Measurements from ENCODE around the gene TCEA2.

Gene TCEA2

GRCh38 chr20:64065062-64065973, 2.3 kb downstream of the TCEA2 start:
- DNase-seq (ENCODE audit: low spot score): no peak

GRCh38 chr20:64065974-64066343, 3.0 kb downstream of the TCEA2 start:
- peak; percentile 69 for DNase-seq (ENCODE audit: low spot score)

- no peak for DNase-seq (ENCODE audit: low spot score)
These were observed 4.1 kb downstream of the TCEA2 start for GRCh38 chr20:64067005-64067632.

- DNase-seq (ENCODE audit: low spot score): no peak
These were observed 4.8 kb downstream of the TCEA2 start for GRCh38 chr20:64067733-64068307.

GRCh38 chr20:64068386-64069208, 5.6 kb downstream of the TCEA2 start:
- DNase-seq (ENCODE audit: low spot score): no peak

- DNase-seq (ENCODE audit: low spot score): no peak
These were observed 6.2 kb downstream of the TCEA2 start for GRCh38 chr20:64069209-64069613.

GRCh38 chr20:64069614-64070243, 6.7 kb downstream of the TCEA2 start:
- peak; percentile 93 for DNase-seq (ENCODE audit: low spot score)

GRCh38 chr20:64070244-64070993, 7.4 kb downstream of the TCEA2 start:
- no peak for DNase-seq (ENCODE audit: low spot score)

- DNase-seq (ENCODE audit: low spot score): no peak
These were observed 8.6 kb downstream of the TCEA2 start for GRCh38 chr20:64071341-64072332.

GRCh38 chr20:64072498-64073063, 9.6 kb downstream of the TCEA2 start:
- no peak for DNase-seq (ENCODE audit: low spot score)

- no peak for DNase-seq (ENCODE audit: low spot score)
These were observed 10.6 kb downstream of the TCEA2 start for GRCh38 chr20:64073476-64074183.

GRCh38 chr20:64074184-64074789, 11.3 kb downstream of the TCEA2 start:
- DNase-seq (ENCODE audit: low spot score): no peak

- DNase-seq (ENCODE audit: low spot score): no peak
These were observed 12.0 kb downstream of the TCEA2 start for GRCh38 chr20:64074963-64075362.

GRCh38 chr20:64075556-64075955, 12.6 kb downstream of the TCEA2 start:
- DNase-seq (ENCODE audit: low spot score): no peak

- no peak for DNase-seq (ENCODE audit: low spot score)
These were observed 13.3 kb downstream of the TCEA2 start for GRCh38 chr20:64076061-64076997.

GRCh38 chr20:64077094-64077493, 14.1 kb downstream of the TCEA2 start:
- no peak for DNase-seq (ENCODE audit: low spot score)

- no peak for DNase-seq (ENCODE audit: low spot score)
These were observed 14.5 kb downstream of the TCEA2 start for GRCh38 chr20:64077541-64077875.
